Measurements from ENCODE around the gene SUPT6H. TPM values are rescaled to one million over a fixed set of nuclear protein-coding genes. Genes with fewer than 3 reads are reported as not detected.

Gene SUPT6H
- total and polyA plus RNA-seq, 9 of the 15 experiments (the other 6 are each of a cell fraction or from before 2014, with no cell fraction given): 1.7 to 77.7 (median 49.2) TPM

DNA sequence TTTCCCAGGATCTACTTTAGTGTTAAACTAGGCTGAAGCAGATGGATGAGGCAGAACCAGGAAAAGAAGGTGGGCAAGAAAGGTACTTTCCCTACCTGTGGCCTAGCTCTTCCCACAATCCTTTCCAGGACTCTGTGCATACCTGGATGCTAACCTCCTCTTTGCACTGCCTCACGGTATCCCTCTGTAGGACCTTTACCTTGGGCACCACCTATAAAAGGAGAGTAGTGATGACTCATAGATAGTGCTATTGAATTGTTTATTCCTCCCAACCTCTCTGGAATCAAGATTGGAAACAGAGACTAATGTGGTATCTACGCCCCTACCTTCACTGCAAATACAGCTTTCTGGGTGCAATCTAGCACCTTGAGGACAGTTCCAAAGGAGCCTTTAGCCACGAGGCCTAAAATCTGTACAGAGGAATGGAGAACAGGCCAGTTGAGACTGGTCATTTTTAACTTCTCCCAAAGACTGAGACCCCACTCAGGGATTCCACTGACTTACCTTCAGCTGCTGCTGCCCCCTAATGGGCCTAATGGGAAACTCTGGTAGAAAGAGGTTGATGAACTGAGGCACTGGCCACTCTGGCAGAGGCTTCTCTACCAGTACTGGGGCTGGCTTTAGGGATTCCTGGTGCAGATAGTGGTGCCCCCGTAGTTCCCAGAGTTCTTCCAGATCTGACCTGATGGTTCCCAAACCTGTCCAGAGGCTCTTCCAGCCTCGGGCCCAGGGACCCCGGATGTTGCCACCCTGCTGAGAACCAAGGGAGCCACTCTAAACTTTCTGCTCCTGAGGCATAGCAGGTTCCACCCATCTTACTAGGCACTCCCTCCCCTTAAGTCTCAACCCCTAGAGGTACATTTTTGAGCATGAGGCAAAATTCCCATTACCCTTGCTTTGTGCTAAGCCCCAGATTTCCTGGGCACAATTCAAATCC lies 48.8 kb upstream of the SUPT6H start (continued):
- TF ChIP-seq, protein P1, sequence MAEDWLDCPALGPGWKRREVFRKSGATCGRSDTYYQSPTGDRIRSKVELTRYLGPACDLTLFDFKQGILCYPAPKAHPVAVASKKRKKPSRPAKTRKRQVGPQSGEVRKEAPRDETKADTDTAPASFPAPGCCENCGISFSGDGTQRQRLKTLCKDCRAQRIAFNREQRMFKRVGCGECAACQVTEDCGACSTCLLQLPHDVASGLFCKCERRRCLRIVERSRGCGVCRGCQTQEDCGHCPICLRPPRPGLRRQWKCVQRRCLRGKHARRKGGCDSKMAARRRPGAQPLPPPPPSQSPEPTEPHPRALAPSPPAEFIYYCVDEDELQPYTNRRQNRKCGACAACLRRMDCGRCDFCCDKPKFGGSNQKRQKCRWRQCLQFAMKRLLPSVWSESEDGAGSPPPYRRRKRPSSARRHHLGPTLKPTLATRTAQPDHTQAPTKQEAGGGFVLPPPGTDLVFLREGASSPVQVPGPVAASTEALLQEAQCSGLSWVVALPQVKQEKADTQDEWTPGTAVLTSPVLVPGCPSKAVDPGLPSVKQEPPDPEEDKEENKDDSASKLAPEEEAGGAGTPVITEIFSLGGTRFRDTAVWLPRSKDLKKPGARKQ (CRISPR knock-in tag; IDR thresholded peaks at IDR 0.05): no peak
- TF ChIP-seq ZEB2 (IDR thresholded peaks at IDR 0.05) (no peak), MAFK (IDR thresholded peaks at IDR 0.05; ENCODE audit: low read length) (no peak), HDAC3 (IDR thresholded peaks at IDR 0.05; ENCODE audit: borderline replicate concordance, partially characterized antibody) (no peak), STAG1 (CRISPR knock-in tag; IDR thresholded peaks at IDR 0.05; ENCODE audit: borderline replicate concordance) (peak; percentile 52; the same call in 1 of the 2 replicates), TFAM (CRISPR knock-in tag; conservative IDR thresholded peaks at IDR 0.05) (no peak), TCFL5 (CRISPR knock-in tag; conservative IDR thresholded peaks at IDR 0.05) (no peak), CBFB (CRISPR knock-in tag; IDR thresholded peaks at IDR 0.05) (no peak), FUS (optimal IDR thresholded peaks at IDR 0.05; ENCODE audit: low read depth, low read length) (no peak), HCFC1 (IDR thresholded peaks at IDR 0.05; ENCODE audit: low read depth, low read length) (no peak), MCM5 (IDR thresholded peaks at IDR 0.05; ENCODE audit: low read depth) (no peak), HEY1 (CRISPR knock-in tag; IDR thresholded peaks at IDR 0.05; ENCODE audit: borderline replicate concordance) (no peak), CHD4 (IDR thresholded peaks at IDR 0.05; ENCODE audit: insufficient read depth, insufficient replicate concordance, low read depth, low read length, poor library complexity, severe bottlenecking) (no peak), ZBTB1 (CRISPR knock-in tag; IDR thresholded peaks at IDR 0.05; ENCODE audit: borderline replicate concordance, low read depth) (no peak), SMAD4 (CRISPR knock-in tag; conservative IDR thresholded peaks at IDR 0.05) (0 out of 2 replicates have a peak, but pooled peaks have one; percentile 12), LCOR (CRISPR knock-in tag; IDR thresholded peaks at IDR 0.05) (no peak), ZNF699 (CRISPR knock-in tag; IDR thresholded peaks at IDR 0.05; ENCODE audit: insufficient replicate concordance) (no peak), BRF1 (IDR thresholded peaks at IDR 0.05; ENCODE audit: borderline replicate concordance, extremely low read depth, insufficient read length) (no peak), GATAD2A (IDR thresholded peaks at IDR 0.05) (no peak), JUN (IDR thresholded peaks at IDR 0.05; ENCODE audit: borderline replicate concordance, low read depth, low read length) (no peak), JUN (CRISPR knock-in tag; IDR thresholded peaks at IDR 0.05; ENCODE audit: borderline replicate concordance) (no peak), ZNF184 (CRISPR knock-in tag; IDR thresholded peaks at IDR 0.05) (no peak)
- TF ChIP-seq, protein P2, sequence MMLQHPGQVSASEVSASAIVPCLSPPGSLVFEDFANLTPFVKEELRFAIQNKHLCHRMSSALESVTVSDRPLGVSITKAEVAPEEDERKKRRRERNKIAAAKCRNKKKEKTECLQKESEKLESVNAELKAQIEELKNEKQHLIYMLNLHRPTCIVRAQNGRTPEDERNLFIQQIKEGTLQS (IDR thresholded peaks at IDR 0.05): peak; percentile 45
- TF ChIP-seq, protein P2 (CRISPR knock-in tag; conservative IDR thresholded peaks at IDR 0.05): no peak
- TF ChIP-seq, protein P3, sequence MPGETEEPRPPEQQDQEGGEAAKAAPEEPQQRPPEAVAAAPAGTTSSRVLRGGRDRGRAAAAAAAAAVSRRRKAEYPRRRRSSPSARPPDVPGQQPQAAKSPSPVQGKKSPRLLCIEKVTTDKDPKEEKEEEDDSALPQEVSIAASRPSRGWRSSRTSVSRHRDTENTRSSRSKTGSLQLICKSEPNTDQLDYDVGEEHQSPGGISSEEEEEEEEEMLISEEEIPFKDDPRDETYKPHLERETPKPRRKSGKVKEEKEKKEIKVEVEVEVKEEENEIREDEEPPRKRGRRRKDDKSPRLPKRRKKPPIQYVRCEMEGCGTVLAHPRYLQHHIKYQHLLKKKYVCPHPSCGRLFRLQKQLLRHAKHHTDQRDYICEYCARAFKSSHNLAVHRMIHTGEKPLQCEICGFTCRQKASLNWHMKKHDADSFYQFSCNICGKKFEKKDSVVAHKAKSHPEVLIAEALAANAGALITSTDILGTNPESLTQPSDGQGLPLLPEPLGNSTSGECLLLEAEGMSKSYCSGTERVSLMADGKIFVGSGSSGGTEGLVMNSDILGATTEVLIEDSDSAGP (CRISPR knock-in tag; IDR thresholded peaks at IDR 0.05): no peak

Measured in K562 (cell line).